ENCODE data around the gene SLC24A4.

DNA sequence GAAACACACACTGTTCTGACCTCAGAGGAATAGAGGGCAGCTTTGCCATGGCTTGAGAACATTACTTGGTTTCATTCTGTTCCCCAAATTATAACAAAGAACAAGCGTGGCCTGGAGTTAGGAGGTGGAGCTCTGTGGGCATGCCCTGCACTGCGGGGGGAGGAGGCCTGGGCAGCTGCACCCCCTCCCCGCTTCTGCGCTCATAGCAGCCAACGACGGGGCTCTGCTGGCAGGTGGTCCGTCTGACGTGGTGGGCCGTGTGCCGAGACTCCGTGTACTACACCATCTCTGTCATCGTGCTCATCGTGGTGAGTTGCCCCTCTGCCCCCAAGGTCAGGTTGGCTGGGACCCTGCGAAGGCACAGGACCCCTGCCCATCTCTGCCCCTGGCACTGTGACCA is 120.2 kb downstream of the SLC24A4 start:
- TF ChIP-seq, protein P1, sequence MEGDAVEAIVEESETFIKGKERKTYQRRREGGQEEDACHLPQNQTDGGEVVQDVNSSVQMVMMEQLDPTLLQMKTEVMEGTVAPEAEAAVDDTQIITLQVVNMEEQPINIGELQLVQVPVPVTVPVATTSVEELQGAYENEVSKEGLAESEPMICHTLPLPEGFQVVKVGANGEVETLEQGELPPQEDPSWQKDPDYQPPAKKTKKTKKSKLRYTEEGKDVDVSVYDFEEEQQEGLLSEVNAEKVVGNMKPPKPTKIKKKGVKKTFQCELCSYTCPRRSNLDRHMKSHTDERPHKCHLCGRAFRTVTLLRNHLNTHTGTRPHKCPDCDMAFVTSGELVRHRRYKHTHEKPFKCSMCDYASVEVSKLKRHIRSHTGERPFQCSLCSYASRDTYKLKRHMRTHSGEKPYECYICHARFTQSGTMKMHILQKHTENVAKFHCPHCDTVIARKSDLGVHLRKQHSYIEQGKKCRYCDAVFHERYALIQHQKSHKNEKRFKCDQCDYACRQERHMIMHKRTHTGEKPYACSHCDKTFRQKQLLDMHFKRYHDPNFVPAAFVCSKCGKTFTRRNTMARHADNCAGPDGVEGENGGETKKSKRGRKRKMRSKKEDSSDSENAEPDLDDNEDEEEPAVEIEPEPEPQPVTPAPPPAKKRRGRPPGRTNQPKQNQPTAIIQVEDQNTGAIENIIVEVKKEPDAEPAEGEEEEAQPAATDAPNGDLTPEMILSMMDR (tag by site-specific recombination; IDR thresholded peaks at IDR 0.05), result no peak
- TF ChIP-seq PATZ1 (tag by site-specific recombination; IDR thresholded peaks at IDR 0.05) (no peak), SETDB1 (IDR thresholded peaks at IDR 0.05; ENCODE audit: insufficient read length, low read length) (no peak), ZNF302 (tag by site-specific recombination; IDR thresholded peaks at IDR 0.05; ENCODE audit: low read depth) (no peak)

Data from HEK293 (cell line).